ENCODE results near the gene P2RY6.
A peak's percentile ranks its signal among the peaks of the same experiment; 100 is the strongest.

Gene P2RY6

GRCh38 chr11:73296501-73297230, 24.5 kb downstream of the P2RY6 start:
- DNase-seq (ENCODE audit: low spot score), result no peak

GRCh38 chr11:73297231-73297590, 25.1 kb downstream of the P2RY6 start:
- no peak for DNase-seq (ENCODE audit: low spot score)

- DNase-seq (ENCODE audit: low spot score), result no peak
These were observed 25.6 kb downstream of the P2RY6 start for GRCh38 chr11:73297702-73298101.

GRCh38 chr11:73298233-73298632, 26.1 kb downstream of the P2RY6 start:
- DNase-seq (ENCODE audit: low spot score), result no peak

- no peak for DNase-seq (ENCODE audit: low spot score)
These were observed 27.6 kb downstream of the P2RY6 start for GRCh38 chr11:73299751-73300150.

- DNase-seq (ENCODE audit: low spot score), result no peak
These were observed 34.1 kb downstream of the P2RY6 start for GRCh38 chr11:73306069-73306841.

GRCh38 chr11:73306977-73307322, 34.8 kb downstream of the P2RY6 start:
- peak; percentile 38 for DNase-seq (ENCODE audit: low spot score)

GRCh38 chr11:73307323-73308002, 35.3 kb downstream of the P2RY6 start:
- DNase-seq (ENCODE audit: low spot score), result peak; percentile 96

GRCh38 chr11:73308003-73308960, 36.1 kb downstream of the P2RY6 start, which contains the start of gene ARHGEF17:
Gene ARHGEF17 (plus strand): TSS chr11:73308276. CDS start chr11:73308639, 363 bp downstream.
- DNase-seq (ENCODE audit: low spot score), result peak; percentile 70

- peak; percentile 75 for DNase-seq (ENCODE audit: low spot score)
These were observed 37.1 kb downstream of the P2RY6 start for GRCh38 chr11:73308961-73309919.

- no peak for DNase-seq (ENCODE audit: low spot score)
These were observed 37.9 kb downstream of the P2RY6 start for GRCh38 chr11:73310076-73310475.

GRCh38 chr11:73310661-73311393, 38.7 kb downstream of the P2RY6 start:
- no peak for DNase-seq (ENCODE audit: low spot score)

GRCh38 chr11:73311394-73311869, 39.3 kb downstream of the P2RY6 start:
- DNase-seq (ENCODE audit: low spot score), result no peak

GRCh38 chr11:73312036-73312435, 39.9 kb downstream of the P2RY6 start:
- no peak for DNase-seq (ENCODE audit: low spot score)

- no peak for DNase-seq (ENCODE audit: low spot score)
These were observed 40.8 kb downstream of the P2RY6 start for GRCh38 chr11:73312851-73313327.

GRCh38 chr11:73313652-73314051, 41.5 kb downstream of the P2RY6 start:
- DNase-seq (ENCODE audit: low spot score), result no peak

GRCh38 chr11:73314117-73314961, 42.2 kb downstream of the P2RY6 start:
- DNase-seq (ENCODE audit: low spot score), result peak; percentile 50

GRCh38 chr11:73315293-73316020, 43.3 kb downstream of the P2RY6 start:
- no peak for DNase-seq (ENCODE audit: low spot score)
